ENCODE results near the gene PPP1R37.

GRCh38 chr19:45094707-45095106, 1.7 kb downstream of the PPP1R37 start:
- TF ChIP-seq CTCF (IDR thresholded peaks at IDR 0.05; ENCODE audit: poor library complexity, severe bottlenecking) (no peak), EZH2 (IDR thresholded peaks at IDR 0.05; ENCODE audit: borderline replicate concordance, insufficient read depth, low read length, poor library complexity, severe bottlenecking) (no peak), TAF1 (IDR thresholded peaks at IDR 0.05; ENCODE audit: low read depth) (no peak), EP300 (conservative IDR thresholded peaks at IDR 0.05; ENCODE audit: poor library complexity, severe bottlenecking) (no peak)
